ENCODE data around the gene BTC.

DNA sequence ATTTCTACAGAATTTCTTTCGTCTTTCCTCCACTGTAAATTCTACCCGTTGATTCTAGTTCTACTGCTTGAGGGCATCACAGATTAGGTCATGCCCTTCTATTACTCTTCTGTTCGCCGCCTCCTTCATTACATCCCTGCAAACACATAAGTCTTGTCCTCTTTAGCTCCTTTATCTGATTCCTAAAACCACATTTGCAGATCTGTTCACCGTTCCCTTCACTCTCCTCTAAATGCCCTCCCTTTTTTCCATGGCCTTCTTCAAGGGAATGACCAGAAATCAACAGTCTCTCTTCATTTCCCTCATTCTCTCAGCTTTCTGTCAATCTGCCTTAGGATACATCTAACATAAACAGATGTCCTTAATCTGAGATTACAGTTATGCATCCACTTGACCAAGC is 43.1 kb downstream of the BTC start:
- TF ChIP-seq, protein P1, sequence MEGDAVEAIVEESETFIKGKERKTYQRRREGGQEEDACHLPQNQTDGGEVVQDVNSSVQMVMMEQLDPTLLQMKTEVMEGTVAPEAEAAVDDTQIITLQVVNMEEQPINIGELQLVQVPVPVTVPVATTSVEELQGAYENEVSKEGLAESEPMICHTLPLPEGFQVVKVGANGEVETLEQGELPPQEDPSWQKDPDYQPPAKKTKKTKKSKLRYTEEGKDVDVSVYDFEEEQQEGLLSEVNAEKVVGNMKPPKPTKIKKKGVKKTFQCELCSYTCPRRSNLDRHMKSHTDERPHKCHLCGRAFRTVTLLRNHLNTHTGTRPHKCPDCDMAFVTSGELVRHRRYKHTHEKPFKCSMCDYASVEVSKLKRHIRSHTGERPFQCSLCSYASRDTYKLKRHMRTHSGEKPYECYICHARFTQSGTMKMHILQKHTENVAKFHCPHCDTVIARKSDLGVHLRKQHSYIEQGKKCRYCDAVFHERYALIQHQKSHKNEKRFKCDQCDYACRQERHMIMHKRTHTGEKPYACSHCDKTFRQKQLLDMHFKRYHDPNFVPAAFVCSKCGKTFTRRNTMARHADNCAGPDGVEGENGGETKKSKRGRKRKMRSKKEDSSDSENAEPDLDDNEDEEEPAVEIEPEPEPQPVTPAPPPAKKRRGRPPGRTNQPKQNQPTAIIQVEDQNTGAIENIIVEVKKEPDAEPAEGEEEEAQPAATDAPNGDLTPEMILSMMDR (conservative IDR thresholded peaks at IDR 0.05), result no peak
- TF ChIP-seq EZH2 (IDR thresholded peaks at IDR 0.05; ENCODE audit: low read depth), result no peak
